Osteocyte (in vitro differentiated cells): ENCODE measurements around the gene DCAF6. TPM values are rescaled to one million over a fixed set of nuclear protein-coding genes. Genes with fewer than 3 reads are reported as not detected.
A peak's percentile ranks its signal among the peaks of the same experiment; 100 is the strongest.

Experiments
- DNase-seq: peaks from one replicate; pipeline ENCODE4 v3.0.0; 2021; ENCODE audit warnings: mixed read lengths; ENCODE audit not compliant: unreplicated experiment; ENCODE audit errors: extremely low spot score
- H3K27ac Mint-ChIP-seq: one replicate; pipeline ENCODE4 v1.8.0; 2021; ENCODE audit warnings: mild to moderate bottlenecking, mixed read lengths; ENCODE audit not compliant: unreplicated experiment
- H3K27me3 Mint-ChIP-seq: one replicate; pipeline ENCODE4 v1.8.0; 2021; ENCODE audit warnings: mixed read lengths; ENCODE audit not compliant: unreplicated experiment
- H3K36me3 Mint-ChIP-seq: one replicate; pipeline ENCODE4 v1.8.0; 2021; ENCODE audit warnings: mixed read lengths; ENCODE audit not compliant: unreplicated experiment
- H3K4me1 Mint-ChIP-seq: one replicate; pipeline ENCODE4 v1.8.0; 2021; ENCODE audit warnings: mixed read lengths; ENCODE audit not compliant: unreplicated experiment
- H3K4me3 Mint-ChIP-seq: one replicate; pipeline ENCODE4 v1.8.0; 2021; ENCODE audit warnings: mild to moderate bottlenecking, moderate library complexity, mixed read lengths; ENCODE audit not compliant: unreplicated experiment
- H3K9me3 Mint-ChIP-seq: one replicate; pipeline ENCODE4 v1.8.0; 2021; ENCODE audit warnings: mixed read lengths; ENCODE audit not compliant: unreplicated experiment
- CTCF ChIP-seq: fragments of 200-600 bp; sonication (generic); IDR thresholded peaks from 2 replicates; pipeline ENCODE4 v1.5.0; 2021; ENCODE audit warnings: antibody characterized with exemption, mild to moderate bottlenecking, moderate library complexity
- total RNA-seq: library from RNA; stranded (reverse); gene quantifications from 2 replicates; pipeline ENCODE4 v1.2.1, GENCODE V29; 2021

The DCAF6 gene
- total RNA-seq, 1 donor from 2014 or later = 56.8 TPM

GRCh38 chr1:167905671-167906070 lies 30.8 kb upstream of the DCAF6 start:
- H3K27ac Mint-ChIP-seq = peak overlapping the region; percentile 86
- peaks cover 32% of the 10 kb centered on the region for H3K4me1 Mint-ChIP-seq
- DNase-seq = no peak
- H3K9me3 Mint-ChIP-seq = peaks cover 11% of the 10 kb centered on the region
- peaks cover 2% of the 10 kb centered on the region for H3K36me3 Mint-ChIP-seq
- no peak overlapping the region for H3K4me3 Mint-ChIP-seq
- H3K27me3 Mint-ChIP-seq = no peaks in the 10 kb centered on the region
- TF ChIP-seq CTCF = no peak

- peaks cover 11% of the 10 kb centered on the region for H3K9me3 Mint-ChIP-seq
- TF ChIP-seq CTCF = no peak
- no peak overlapping the region for H3K27ac Mint-ChIP-seq
- H3K4me3 Mint-ChIP-seq = no peak overlapping the region
- H3K27me3 Mint-ChIP-seq = no peaks in the 10 kb centered on the region
- H3K36me3 Mint-ChIP-seq = peaks cover 7% of the 10 kb centered on the region
- H3K4me1 Mint-ChIP-seq = peaks cover 27% of the 10 kb centered on the region
- DNase-seq = no peak
Measured at GRCh38 chr1:167909691-167910180, 26.7 kb upstream of the DCAF6 start.

DNA sequence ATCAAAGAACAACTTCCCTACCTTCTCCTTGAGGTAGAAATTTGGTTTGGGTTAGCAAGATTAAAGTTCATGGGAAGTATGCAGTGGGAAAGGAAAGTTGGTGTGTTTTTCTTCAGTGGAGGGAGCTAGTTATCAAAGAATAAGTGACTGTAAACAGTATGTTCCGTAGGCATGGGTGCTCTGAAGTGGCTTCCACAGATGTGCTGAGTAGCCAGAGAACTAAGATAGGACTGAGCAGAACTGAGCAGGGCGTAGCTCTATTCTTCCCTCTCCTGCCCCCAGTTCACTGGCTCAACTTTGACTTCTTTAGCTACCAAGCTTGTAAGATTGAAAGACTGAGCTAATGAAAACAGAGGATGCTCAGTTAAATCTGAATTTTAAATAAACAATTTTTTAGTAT lies 26.0 kb upstream of the DCAF6 start:
- Mint-ChIP-seq H3K27me3 (no peaks in the 10 kb centered on the region), H3K4me3 (no peak overlapping the region), H3K4me1 (peaks cover 19% of the 10 kb centered on the region), H3K9me3 (peaks cover 11% of the 10 kb centered on the region), H3K36me3 (peaks cover 12% of the 10 kb centered on the region), H3K27ac (peak overlapping the region; percentile 8)
- no peak for DNase-seq
- TF ChIP-seq CTCF = no peak

GRCh38 chr1:167911413-167911812 lies 25.1 kb upstream of the DCAF6 start:
- Mint-ChIP-seq H3K27ac (peak overlapping the region; percentile 47), H3K4me3 (no peak overlapping the region), H3K27me3 (no peaks in the 10 kb centered on the region), H3K4me1 (peaks cover 12% of the 10 kb centered on the region), H3K36me3 (peaks cover 19% of the 10 kb centered on the region), H3K9me3 (peaks cover 11% of the 10 kb centered on the region)
- DNase-seq = no peak
- no peak for TF ChIP-seq CTCF

DNA sequence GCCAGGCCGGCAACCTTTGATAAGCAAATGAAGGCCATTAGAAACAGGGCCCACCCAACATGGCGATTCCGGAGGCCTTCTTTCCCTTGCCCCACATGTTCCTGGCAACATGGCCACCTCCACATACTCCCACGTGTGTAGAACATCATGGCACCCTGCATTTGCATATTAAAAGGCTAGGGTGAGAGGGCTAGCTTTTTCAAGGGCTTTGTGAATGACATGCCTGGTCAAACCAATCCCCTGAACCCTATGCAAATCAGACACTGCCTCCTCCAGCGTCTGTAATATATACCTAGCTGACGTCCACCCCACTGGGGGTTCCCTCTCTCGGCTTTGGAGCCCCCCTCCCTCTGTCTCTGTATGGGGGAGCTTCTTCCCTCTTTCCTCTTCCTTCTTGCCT lies 24.2 kb upstream of the DCAF6 start:
- Mint-ChIP-seq H3K9me3 (peaks cover 11% of the 10 kb centered on the region), H3K27ac (no peak overlapping the region), H3K27me3 (no peaks in the 10 kb centered on the region), H3K36me3 (peaks cover 26% of the 10 kb centered on the region), H3K4me3 (no peak overlapping the region), H3K4me1 (peaks cover 12% of the 10 kb centered on the region)
- no peak for DNase-seq
- no peak for TF ChIP-seq CTCF
